Endothelial cell of umbilical vein (primary cell): ENCODE measurements around the gene ZNRF3. TPM values are rescaled to one million over a fixed set of nuclear protein-coding genes. Genes with fewer than 3 reads are reported as not detected.

Experiments
- BruUV-seq: library from RNA; stranded (reverse); fragments of 400-500 nt; replicated peaks from 2 replicates; lab custom pipeline; 2021; lab: Mats Ljungman, UMichigan
- CTCF ChIA-PET: fragments of 300-600, 350-600 bp; sonication (Branson Sonifier 250); formaldehyde crosslinking; loops from one replicate; lab custom pipeline; 2021; ENCODE audit warnings: antibody characterized with exemption, inconsistent platforms; lab: Charles Lee
- POLR2A ChIA-PET: fragments of 300-600, 350-600 bp; sonication (Branson Sonifier 250); formaldehyde crosslinking; loops from one replicate; lab custom pipeline; 2021; ENCODE audit warnings: antibody characterized with exemption, inconsistent platforms; lab: Charles Lee
- DNase-seq: peaks from one replicate; pipeline ENCODE4 v3.0.0-alpha.2; 2011; ENCODE audit warnings: low read depth, low spot score
- FAIRE-seq: peaks from 2 replicates; lab custom pipeline; 2011; peaks lifted over from hg19 to GRCh38; lab: Jason Lieb, UNC
- H2AFZ ChIP-seq: 2 replicates; pipeline ENCODE4 v1.6.0; 2012; ENCODE audit warnings: low read depth, low read length, control low read depth, inconsistent platforms
- H3K27ac ChIP-seq: 2 replicates; pipeline ENCODE4 v1.5.1; 2011; ENCODE audit warnings: low read depth, mild to moderate bottlenecking, control low read depth, low read length, moderate library complexity; ENCODE audit not compliant: insufficient read depth
- H3K27me3 ChIP-seq, 2 experiments: 2 replicates each; pipeline versions ENCODE4 v1.6.0 to v1.6.1; 2011; ENCODE audit warnings: low read length in 2 of 2, mixed read lengths in 1 of 2; ENCODE audit not compliant: control insufficient read depth in 2 of 2, insufficient read depth in 2 of 2
- H3K36me3 ChIP-seq, 2 experiments: 2 replicates in 1 of 2; 3 replicates in 1 of 2; pipeline ENCODE4 v1.5.1; 2011; ENCODE audit warnings: low read length in 2 of 2, mild to moderate bottlenecking in 1 of 2, moderate library complexity in 1 of 2; ENCODE audit not compliant: control insufficient read depth in 2 of 2, insufficient read depth in 2 of 2; ENCODE audit errors: extremely low read depth in 1 of 2
- H3K4me1 ChIP-seq: 3 replicates; pipeline ENCODE4 v1.5.1; 2011; ENCODE audit warnings: mild to moderate bottlenecking, low read length; ENCODE audit not compliant: control insufficient read depth, insufficient read depth; ENCODE audit errors: extremely low read depth
- H3K4me2 ChIP-seq: 2 replicates; pipeline ENCODE4 v1.6.1; 2011; ENCODE audit warnings: low read length, control low read depth, mixed read lengths; ENCODE audit not compliant: insufficient read depth
- H3K4me3 ChIP-seq, 3 experiments: fragments of 200-600 bp in 1 of 3; sonication (generic), shearing (Covaris generic) in 1 of 3; replicated peaks in 1 of 3; 2 replicates each; pipeline ENCODE4 v1.5.1; 2011 to 2016; ENCODE audit warnings: control low read depth in 3 of 3, low read length in 3 of 3, mild to moderate bottlenecking in 2 of 3, inconsistent platforms in 1 of 3, low read depth in 1 of 3, moderate library complexity in 1 of 3; ENCODE audit not compliant: insufficient read depth in 1 of 3
- H3K79me2 ChIP-seq: 2 replicates; pipeline ENCODE4 v1.6.0; 2012; ENCODE audit warnings: low read length, inconsistent platforms; ENCODE audit not compliant: control insufficient read depth, insufficient read depth
- H3K9ac ChIP-seq: replicated peaks from 2 replicates; pipeline ENCODE3; 2011; ENCODE audit warnings: low read length, control low read depth; ENCODE audit not compliant: insufficient read depth; ENCODE audit errors: extremely low read depth
- H3K9me1 ChIP-seq: replicated peaks from 3 replicates; pipeline ENCODE4 v1.6.0; 2011; ENCODE audit warnings: mild to moderate bottlenecking, low read length; ENCODE audit not compliant: control insufficient read depth, insufficient read depth; ENCODE audit errors: extremely low read depth
- H3K9me3 ChIP-seq: replicated peaks from 2 replicates; pipeline ENCODE4 v1.5.1; 2012; ENCODE audit warnings: low read length, inconsistent platforms; ENCODE audit not compliant: control insufficient read depth, insufficient read depth
- H4K20me1 ChIP-seq: replicated peaks from 2 replicates; pipeline ENCODE3; 2011; ENCODE audit warnings: mild to moderate bottlenecking, low read length; ENCODE audit not compliant: control insufficient read depth, insufficient read depth; ENCODE audit errors: extremely low read depth
- EZH2 ChIP-seq: IDR thresholded peaks from 2 replicates; pipeline ENCODE4 v1.6.1; 2012; ENCODE audit warnings: borderline replicate concordance, low read depth, mild to moderate bottlenecking, moderate library complexity, low read length, inconsistent platforms; ENCODE audit not compliant: severe bottlenecking
- FOS ChIP-seq: IDR thresholded peaks from 2 replicates; pipeline ENCODE4 v1.6.1; 2011; ENCODE audit warnings: mild to moderate bottlenecking, low read length, moderate library complexity, borderline replicate concordance; ENCODE audit not compliant: insufficient read depth
- GATA2 ChIP-seq: IDR thresholded peaks from 2 replicates; pipeline ENCODE4 v1.7.0; 2011; ENCODE audit warnings: low read depth, mild to moderate bottlenecking, moderate library complexity, mixed read lengths, low read length; ENCODE audit not compliant: insufficient read length, insufficient read depth
- JUN ChIP-seq: IDR thresholded peaks from 2 replicates; pipeline ENCODE4 v1.6.1; 2011; ENCODE audit warnings: borderline replicate concordance, low read depth; ENCODE audit not compliant: insufficient read length, insufficient read depth
- MYC ChIP-seq: IDR thresholded peaks from one replicate; pipeline ENCODE4 v1.6.1; 2011; ENCODE audit warnings: mild to moderate bottlenecking, low read depth, low read length
- POLR2A ChIP-seq: IDR thresholded peaks from 2 replicates; pipeline ENCODE4 v1.6.1; 2012; ENCODE audit warnings: low read depth, mild to moderate bottlenecking, control low read depth, low read length
- POLR2AphosphoS5 ChIP-seq: IDR thresholded peaks from 2 replicates; pipeline ENCODE4 v1.6.1; 2012; ENCODE audit warnings: low read depth, mild to moderate bottlenecking, control low read depth, low read length, moderate library complexity; ENCODE audit not compliant: insufficient read depth
- dilution Hi-C: fragments of 300-500 bp; cut with MboI; formaldehyde crosslinking; loops from one replicate; pipeline ENCODE4 v1.15.0; 2019; ENCODE audit warnings: low sequenced_read_pairs; ENCODE audit not compliant: extremely low pct_ligation_motif_present
- intact Hi-C: fragments of 100-400 bp; cut with micrococcal nuclease; formaldehyde crosslinking; loops from one replicate; pipeline ENCODE4 v1.10.0; 2022
- polyA plus RNA-seq, 4 experiments: library from polyadenylated mRNA; depleted of rRNA in 3 of 4; stranded (reverse) in 3 of 4; unstranded in 1 of 4; fragments of >200 nt; gene quantifications; 2 replicates each; pipeline versions ENCODE4 v1.2.1 to v1.2.3, GENCODE V29; 2011 to 2012; ENCODE audit warnings: missing spikeins in 1 of 4
- total RNA-seq: library from RNA; stranded (reverse); gene quantifications from 2 replicates; pipeline ENCODE4 v1.2.3, GENCODE V29; 2021
- TF ChIP-seq, protein P1 (sequence below): IDR thresholded peaks from 2 replicates; pipeline ENCODE4 v1.6.1; 2011; ENCODE audit not compliant: insufficient read depth, insufficient read length
- TF ChIP-seq, protein P2 (sequence below), 2 donors: IDR thresholded peaks; 1 replicate in 1 of 2; 2 replicates in 1 of 2; pipeline ENCODE4 v1.5.1; 2011; ENCODE audit warnings: low read length in 2 of 2, mild to moderate bottlenecking in 2 of 2, moderate library complexity in 2 of 2, control low read depth in 1 of 2, inconsistent platforms in 1 of 2, low read depth in 1 of 2; ENCODE audit not compliant: insufficient read depth in 1 of 2; ENCODE audit errors: extremely low read depth in 1 of 2

The ZNRF3 gene
- total and polyA plus RNA-seq, 2 donors (not counting 3 experiments of a cell fraction or from before 2014, with no cell fraction given): 2.7 to 5.2 TPM

DNA sequence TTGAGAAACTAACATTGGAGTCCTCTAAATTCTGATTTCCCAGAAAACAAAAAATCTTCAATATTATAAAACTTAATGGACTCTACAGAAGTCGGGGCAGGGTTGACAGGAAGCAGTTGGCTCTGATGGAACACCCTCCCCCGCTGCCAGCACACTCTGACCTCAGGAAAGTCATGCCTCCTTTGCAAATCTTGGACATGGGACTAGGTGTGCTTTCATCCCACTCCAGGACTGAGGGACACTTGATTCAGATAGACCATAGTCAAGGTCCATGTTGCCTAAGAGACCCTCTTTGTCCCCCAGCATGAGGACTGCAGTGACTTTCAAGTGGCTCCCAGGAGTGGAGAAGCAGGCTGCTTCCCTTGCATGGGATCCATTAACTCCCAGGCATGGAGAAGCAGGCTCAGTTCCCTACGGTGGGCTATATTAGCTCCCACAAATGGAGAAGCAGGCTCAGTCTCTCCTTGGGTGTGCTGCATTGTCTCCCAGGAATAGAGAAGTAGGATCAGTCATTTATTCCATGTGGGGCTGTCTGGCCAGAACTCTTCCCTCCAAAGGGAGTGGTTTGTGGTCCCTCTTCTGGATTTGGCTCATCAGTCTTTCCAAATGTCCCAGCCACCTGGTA, 139.9 kb downstream of the ZNRF3 start:
- H3K79me2 ChIP-seq: no peaks in the 10 kb centered on the region
- FAIRE-seq (peak; percentile 33), DNase-seq (peak; percentile 7)
- peak overlapping the region; percentile 28 for H3K4me2 ChIP-seq
- ChIA-PET CTCF (interaction anchor here (0.7 to 1.5 kb wide), 3 partner anchors 10 to 202 kb away, joined by 3 to 8 read pairs (median 4); no protein-coding TSS in a partner anchor), POLR2A (no interaction called here)
- TF ChIP-seq FOS (no peak), MYC (no peak), GATA2 (no peak), JUN (no peak), EZH2 (no peak), POLR2A (no peak), POLR2AphosphoS5 (no peak)
- TF ChIP-seq, protein P1, sequence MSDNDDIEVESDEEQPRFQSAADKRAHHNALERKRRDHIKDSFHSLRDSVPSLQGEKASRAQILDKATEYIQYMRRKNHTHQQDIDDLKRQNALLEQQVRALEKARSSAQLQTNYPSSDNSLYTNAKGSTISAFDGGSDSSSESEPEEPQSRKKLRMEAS: no peak
- TF ChIP-seq, protein P2, sequence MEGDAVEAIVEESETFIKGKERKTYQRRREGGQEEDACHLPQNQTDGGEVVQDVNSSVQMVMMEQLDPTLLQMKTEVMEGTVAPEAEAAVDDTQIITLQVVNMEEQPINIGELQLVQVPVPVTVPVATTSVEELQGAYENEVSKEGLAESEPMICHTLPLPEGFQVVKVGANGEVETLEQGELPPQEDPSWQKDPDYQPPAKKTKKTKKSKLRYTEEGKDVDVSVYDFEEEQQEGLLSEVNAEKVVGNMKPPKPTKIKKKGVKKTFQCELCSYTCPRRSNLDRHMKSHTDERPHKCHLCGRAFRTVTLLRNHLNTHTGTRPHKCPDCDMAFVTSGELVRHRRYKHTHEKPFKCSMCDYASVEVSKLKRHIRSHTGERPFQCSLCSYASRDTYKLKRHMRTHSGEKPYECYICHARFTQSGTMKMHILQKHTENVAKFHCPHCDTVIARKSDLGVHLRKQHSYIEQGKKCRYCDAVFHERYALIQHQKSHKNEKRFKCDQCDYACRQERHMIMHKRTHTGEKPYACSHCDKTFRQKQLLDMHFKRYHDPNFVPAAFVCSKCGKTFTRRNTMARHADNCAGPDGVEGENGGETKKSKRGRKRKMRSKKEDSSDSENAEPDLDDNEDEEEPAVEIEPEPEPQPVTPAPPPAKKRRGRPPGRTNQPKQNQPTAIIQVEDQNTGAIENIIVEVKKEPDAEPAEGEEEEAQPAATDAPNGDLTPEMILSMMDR (IDR thresholded peaks at IDR 0.05; ENCODE audit: extremely low read depth in 1 of 2, insufficient read depth in 1 of 2, low read depth in 1 of 2, low read length in 2 of 2): no peak
- H3K27ac ChIP-seq: no peak overlapping the region
- dilution Hi-C loops (loop anchor here (25.0 kb wide), 1 partner anchor 111 kb away; no protein-coding TSS in a partner anchor), intact Hi-C loops (no loop called here)
- H3K4me1 ChIP-seq: peaks cover 14% of the 10 kb centered on the region
- no peaks in the 10 kb centered on the region for H3K27me3 ChIP-seq
- no peak overlapping the region for H3K9ac ChIP-seq
- no peak overlapping the region for H3K4me3 ChIP-seq
- no TSS peak for BruUV-seq
- no peaks in the 10 kb centered on the region for H3K36me3 ChIP-seq
- H3K9me3 ChIP-seq: no peaks in the 10 kb centered on the region
- no peaks in the 10 kb centered on the region for H3K9me1 ChIP-seq
- no peak overlapping the region for H2AFZ ChIP-seq
- H4K20me1 ChIP-seq: no peaks in the 10 kb centered on the region
